Measurements from ENCODE around the gene CXXC5.
A peak's percentile ranks its signal among the peaks of the same experiment; 100 is the strongest.
"Not testable (repeated sequence)": the region's sequence is repeated elsewhere in the genome, so short reads cannot be mapped to it uniquely, and the experiment has no call there.

CXXC5 gene

GRCh38 chr5:139648205-139649081, at the start of gene CXXC5:
TSS of gene CXXC5 (plus strand) at chr5:139648349. CDS start at chr5:139680524, 32,175 bp downstream.
- peak; percentile 44 to 56 for DNase-seq

GRCh38 chr5:139598601-139598965, 49.6 kb upstream of the CXXC5 start:
- DNase-seq, result not testable (repeated sequence)

GRCh38 chr5:139600336-139600949, 47.7 kb upstream of the CXXC5 start:
- DNase-seq, result no peak

- no peak for DNase-seq
Measured at GRCh38 chr5:139601429-139601828, 46.7 kb upstream of the CXXC5 start.

GRCh38 chr5:139601948-139602347, 46.2 kb upstream of the CXXC5 start:
- DNase-seq, result not testable (repeated sequence)

- no peak for DNase-seq
Measured at GRCh38 chr5:139605887-139606286, 42.3 kb upstream of the CXXC5 start.

- no peak for DNase-seq
Measured at GRCh38 chr5:139611703-139612584, 36.2 kb upstream of the CXXC5 start.

GRCh38 chr5:139619861-139620260, 28.3 kb upstream of the CXXC5 start:
- no peak for DNase-seq

- not testable (repeated sequence) for DNase-seq
Measured at GRCh38 chr5:139625398-139625797, 22.8 kb upstream of the CXXC5 start.

GRCh38 chr5:139630855-139631254, 17.3 kb upstream of the CXXC5 start:
- no peak for DNase-seq

- no peak for DNase-seq
Measured at GRCh38 chr5:139631520-139632165, 16.5 kb upstream of the CXXC5 start.

- peak; percentile 60 to 68 for DNase-seq
Measured at GRCh38 chr5:139633295-139634027, 14.7 kb upstream of the CXXC5 start.

GRCh38 chr5:139634028-139634325, 14.2 kb upstream of the CXXC5 start:
- DNase-seq, result no peak

GRCh38 chr5:139634541-139634940, 13.6 kb upstream of the CXXC5 start:
- no peak for DNase-seq

GRCh38 chr5:139635191-139635590, 13.0 kb upstream of the CXXC5 start:
- no peak for DNase-seq

- DNase-seq, result no peak
Measured at GRCh38 chr5:139635606-139636206, 12.4 kb upstream of the CXXC5 start.

GRCh38 chr5:139636207-139636792, 11.8 kb upstream of the CXXC5 start:
- peak; percentile 46 to 52 for DNase-seq

GRCh38 chr5:139636975-139637408, 11.2 kb upstream of the CXXC5 start:
- DNase-seq, result peak; percentile 44 to 55

GRCh38 chr5:139637438-139638089, 10.6 kb upstream of the CXXC5 start:
- DNase-seq, result peak; percentile 39 to 45

- no peak for DNase-seq
Measured at GRCh38 chr5:139638090-139638735, 9.9 kb upstream of the CXXC5 start.
